Gastroesophageal sphincter (tissue), 4 donors: ENCODE results near the gene EME2. TPM values are rescaled to one million over a fixed set of nuclear protein-coding genes. Genes with fewer than 3 reads are reported as not detected.
"Not testable (repeated sequence)": the region's sequence is repeated elsewhere in the genome, so short reads cannot be mapped to it uniquely, and the experiment has no call there.

Source experiments
- ATAC-seq: fragments of 150-250 bp; one replicate; pipeline ENCODE4 v1.9.1; 2016; ENCODE audit warnings: mild to moderate bottlenecking, moderate library complexity
- H3K27ac ChIP-seq, 4 donors: fragments of 200-600 bp; sonication (generic) in 3 of 4; 1 replicate in 3 of 4; 2 replicates in 1 of 4; pipeline ENCODE4 v1.5.1; 2016 to 2019
- H3K27me3 ChIP-seq: fragments of 200-600 bp; sonication (generic); one replicate; pipeline ENCODE4 v1.5.1; 2019
- H3K36me3 ChIP-seq, 2 donors: fragments of 200-600 bp; sonication (generic); one replicate each; pipeline ENCODE4 v1.5.1; 2019; ENCODE audit warnings: control low read depth in 1 of 2
- H3K4me1 ChIP-seq, 3 donors: fragments of 200-600 bp; sonication (generic); 1 replicate in 2 of 3; 2 replicates in 1 of 3; pipeline ENCODE4 v1.5.1; 2016 to 2019; ENCODE audit warnings: control low read depth in 2 of 3
- H3K4me3 ChIP-seq, 2 donors: fragments of 200-600 bp; sonication (generic); one replicate each; pipeline ENCODE4 v1.5.1; 2019; ENCODE audit warnings: mild to moderate bottlenecking in 1 of 2, moderate library complexity in 1 of 2
- H3K9me3 ChIP-seq, 3 donors: fragments of 200-600 bp; sonication (generic); one replicate each; pipeline ENCODE4 v1.5.1; 2017 to 2019; ENCODE audit warnings: control low read depth in 2 of 3
- EP300 ChIP-seq: sonication (generic); formaldehyde crosslinking; IDR thresholded peaks from one replicate; pipeline ENCODE4 v1.6.1; 2017; ENCODE audit warnings: antibody characterized with exemption, mild to moderate bottlenecking
- POLR2A ChIP-seq, 2 donors: fragments of 450-650 bp; IDR thresholded peaks; one replicate each; pipeline ENCODE4 v1.6.1; 2017; ENCODE audit warnings: antibody characterized with exemption in 2 of 2, mild to moderate bottlenecking in 2 of 2, moderate library complexity in 1 of 2
- POLR2AphosphoS5 ChIP-seq: sonication (generic); formaldehyde crosslinking; IDR thresholded peaks from one replicate; pipeline ENCODE4 v1.6.1; 2017; ENCODE audit warnings: antibody characterized with exemption
- WGBS, 2 donors: methylation state at CpG; one replicate each; pipeline ENCODE4 v1.1.5; 2018; ENCODE audit warnings: low coverage in 1 of 2; 5-methylcytosine and 5-hydroxymethylcytosine counted together
- total RNA-seq, 4 donors: library from RNA; depleted of rRNA; stranded (reverse); fragments of >200 nt; gene quantifications; one replicate each; pipeline ENCODE4 v1.1.0, GENCODE V29; 2016
- TF ChIP-seq, protein P1 (sequence below), 4 experiments: fragments of 200-600 bp in 2 of 4; fragments of 450-650 bp in 2 of 4; sonication (generic) in 1 of 4; IDR thresholded peaks; one replicate each; pipeline ENCODE4 v1.5.1; 2017 to 2019; ENCODE audit warnings: antibody characterized with exemption in 4 of 4, mild to moderate bottlenecking in 2 of 4, moderate library complexity in 2 of 4

Gene EME2
- total RNA-seq, 4 donors from 2014 or later = 4.6 to 20.4 (median 7.7) TPM

DNA sequence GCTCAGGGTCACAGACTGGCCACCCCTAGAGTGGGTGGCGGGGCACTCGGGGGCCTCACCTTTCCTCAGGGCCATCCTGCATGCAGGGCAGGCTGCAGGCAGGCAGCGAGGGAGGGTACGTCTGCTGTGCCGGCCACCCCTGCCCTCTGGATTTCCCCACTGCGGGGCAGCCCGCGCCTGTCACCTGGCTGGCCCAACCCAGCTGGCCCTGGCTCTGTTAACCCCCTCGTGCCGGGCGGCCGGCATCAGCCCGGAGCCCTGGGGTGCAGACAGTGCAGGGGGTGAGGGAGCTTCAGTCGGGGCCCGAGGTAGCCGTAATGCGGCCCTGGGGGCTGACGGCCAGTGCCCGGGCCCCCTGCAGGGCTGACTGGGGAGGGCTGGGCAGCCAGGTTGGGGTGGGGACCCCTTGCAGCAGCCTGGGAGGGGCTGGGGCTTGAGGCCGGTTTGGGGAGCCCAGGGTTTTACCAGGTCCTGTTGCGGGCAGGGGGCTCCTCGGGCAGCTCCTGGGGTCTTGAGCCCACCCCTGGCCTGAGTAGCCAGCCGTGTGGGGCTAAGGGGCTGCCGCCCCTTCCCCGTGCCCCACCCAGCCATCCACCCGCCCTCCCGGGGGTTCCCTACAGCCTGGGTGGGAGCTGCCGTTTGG lies 21.1 kb downstream of the EME2 start, which contains the start of gene IGFALS:
Gene IGFALS (minus strand): TSS at position 128 of the 643 bp plus-strand sequence. CDS start 53 bp downstream, at position 75.
- WGBS, 2 donors = no CpG with 5 or more reads among the region's 28 CpGs
- no peak for ATAC-seq
- Histone ChIP-seq H3K9me3 (peaks cover 0 to 6% (median 0%) of the 10 kb centered on the region in 3 donors), H3K4me1 (no peaks in the 10 kb centered on the region), H3K4me3 (no peak within 1 kb of the TSS), H3K36me3 (peaks cover 0 to 40% of the 10 kb centered on the region in 2 donors), H3K27me3 (no peaks in the 10 kb centered on the region), H3K27ac (no peak within 1 kb of the TSS)
- TF ChIP-seq POLR2A (IDR thresholded peaks at IDR 0.05) = no peak
- no peak for TF ChIP-seq POLR2AphosphoS5
- TF ChIP-seq, protein P1, sequence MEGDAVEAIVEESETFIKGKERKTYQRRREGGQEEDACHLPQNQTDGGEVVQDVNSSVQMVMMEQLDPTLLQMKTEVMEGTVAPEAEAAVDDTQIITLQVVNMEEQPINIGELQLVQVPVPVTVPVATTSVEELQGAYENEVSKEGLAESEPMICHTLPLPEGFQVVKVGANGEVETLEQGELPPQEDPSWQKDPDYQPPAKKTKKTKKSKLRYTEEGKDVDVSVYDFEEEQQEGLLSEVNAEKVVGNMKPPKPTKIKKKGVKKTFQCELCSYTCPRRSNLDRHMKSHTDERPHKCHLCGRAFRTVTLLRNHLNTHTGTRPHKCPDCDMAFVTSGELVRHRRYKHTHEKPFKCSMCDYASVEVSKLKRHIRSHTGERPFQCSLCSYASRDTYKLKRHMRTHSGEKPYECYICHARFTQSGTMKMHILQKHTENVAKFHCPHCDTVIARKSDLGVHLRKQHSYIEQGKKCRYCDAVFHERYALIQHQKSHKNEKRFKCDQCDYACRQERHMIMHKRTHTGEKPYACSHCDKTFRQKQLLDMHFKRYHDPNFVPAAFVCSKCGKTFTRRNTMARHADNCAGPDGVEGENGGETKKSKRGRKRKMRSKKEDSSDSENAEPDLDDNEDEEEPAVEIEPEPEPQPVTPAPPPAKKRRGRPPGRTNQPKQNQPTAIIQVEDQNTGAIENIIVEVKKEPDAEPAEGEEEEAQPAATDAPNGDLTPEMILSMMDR (IDR thresholded peaks at IDR 0.05) = no peak

DNA sequence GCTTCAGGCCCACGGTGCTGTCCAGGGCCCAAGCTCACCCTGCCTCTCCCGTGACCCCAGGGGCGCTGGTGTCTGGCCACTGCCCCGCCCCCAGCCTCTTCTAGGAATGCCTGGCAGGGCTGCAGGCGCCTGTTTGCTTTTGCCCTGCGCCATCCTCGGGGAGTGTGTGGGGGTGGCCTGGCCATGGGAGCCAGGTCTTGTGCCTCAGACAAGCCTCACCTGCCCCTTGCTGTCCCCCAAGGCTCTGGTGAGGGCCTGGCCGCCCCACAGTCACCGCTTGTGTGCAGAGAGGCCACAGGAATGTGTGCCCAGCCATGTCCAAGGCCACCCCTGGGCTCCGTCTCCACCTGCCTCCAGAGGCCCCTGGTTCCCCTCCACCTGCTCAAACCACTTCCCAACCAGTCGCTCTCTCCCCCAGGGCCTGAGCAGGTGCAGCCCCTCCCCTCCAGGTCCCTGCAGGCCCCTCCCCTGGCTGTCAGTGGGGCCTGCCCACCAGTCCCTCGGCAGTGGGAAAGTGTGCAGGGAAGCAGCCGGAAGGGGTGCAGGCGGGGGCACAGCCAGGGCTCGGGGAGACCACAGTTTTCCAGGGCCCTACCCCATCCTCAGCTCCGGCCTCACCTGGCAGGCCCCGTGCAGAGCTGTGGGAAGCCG lies 21.7 kb downstream of the EME2 start:
- no peaks in the 10 kb centered on the region for H3K4me1 ChIP-seq
- H3K27ac ChIP-seq = no peak overlapping the region
- TF ChIP-seq EP300 (no peak), POLR2AphosphoS5 (no peak), POLR2A (IDR thresholded peaks at IDR 0.05) (no peak)
- TF ChIP-seq, protein P1 (IDR thresholded peaks at IDR 0.05) = no peak
- no peak overlapping the region for H3K4me3 ChIP-seq
- 20 to 73% methylated on average over 1 to 3 of the region's 18 CpGs for WGBS, 2 donors
- peaks cover 0 to 33% of the 10 kb centered on the region in 2 donors for H3K36me3 ChIP-seq
- ATAC-seq = no peak
- no peaks in the 10 kb centered on the region for H3K27me3 ChIP-seq
- H3K9me3 ChIP-seq = peaks cover 0 to 6% (median 0%) of the 10 kb centered on the region in 3 donors

DNA sequence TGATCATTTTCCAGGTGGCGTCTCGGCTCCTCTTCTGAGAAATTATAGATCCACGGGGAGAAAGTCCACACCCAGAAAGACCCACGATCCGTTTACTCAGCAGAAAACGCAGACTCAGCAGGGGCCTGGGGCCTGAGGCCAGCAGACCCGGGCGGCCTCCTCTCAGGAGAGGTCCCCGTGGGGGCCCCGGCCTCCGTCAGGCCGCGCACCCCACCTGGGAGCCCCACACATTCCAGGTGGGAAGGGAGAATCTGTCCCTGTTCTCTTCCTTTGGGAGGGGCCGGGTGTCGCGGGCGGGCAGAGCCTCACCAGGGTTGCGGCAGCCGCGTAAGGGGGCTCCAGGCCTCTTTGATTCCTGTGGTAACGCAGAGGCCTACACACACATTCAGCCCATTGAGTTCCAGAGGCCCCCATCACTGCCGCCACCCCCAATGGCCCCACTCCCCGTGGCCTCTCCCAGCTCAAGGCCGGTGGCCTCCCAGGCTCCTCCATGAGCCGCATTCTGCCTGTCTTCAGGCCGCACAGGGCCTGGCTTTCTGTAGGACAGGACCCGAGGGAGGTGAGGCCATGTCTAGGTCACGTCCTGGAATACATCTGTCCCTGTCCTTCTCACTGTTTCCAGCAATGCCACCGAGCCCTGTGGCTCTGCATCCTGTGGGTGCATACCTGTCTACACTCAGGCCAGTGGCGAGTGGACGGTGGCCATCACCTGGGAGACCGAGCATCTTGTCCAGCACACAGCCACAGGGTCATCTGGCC lies 22.5 kb downstream of the EME2 start:
- 86 to 87% methylated on average over 8 to 12 of the region's 32 CpGs for WGBS, 2 donors
- H3K36me3 ChIP-seq = peaks cover 0 to 26% of the 10 kb centered on the region in 2 donors

DNA sequence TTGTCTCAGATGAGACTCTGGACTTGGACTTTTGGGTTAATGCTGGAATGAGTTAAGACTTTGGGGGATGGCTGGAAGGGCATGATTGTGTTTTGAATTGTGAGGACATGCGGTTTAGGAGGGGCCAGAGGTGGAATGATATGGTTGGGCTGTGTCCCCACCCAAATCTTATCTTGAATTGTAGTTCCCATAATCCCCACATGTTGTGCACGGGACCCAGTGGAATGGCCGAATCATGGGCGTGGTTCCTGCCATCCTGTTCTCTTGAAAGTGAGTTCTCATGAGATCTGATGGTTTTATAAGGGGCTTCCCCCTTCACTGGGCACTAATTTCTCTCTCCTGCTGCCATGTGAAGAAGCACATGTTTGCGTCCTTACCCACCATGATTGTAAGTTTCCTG lies 26.7 kb downstream of the EME2 start:
- H3K27me3 ChIP-seq, H3K36me3 ChIP-seq, H3K4me1 ChIP-seq, ATAC-seq, H3K9me3 ChIP-seq, H3K27ac ChIP-seq, H3K4me3 ChIP-seq: not testable (repeated sequence)
- 94 to 100% methylated on average over 1 to 3 of the region's 5 CpGs for WGBS, 2 donors

More for the DNA sequence above, 22.5 kb downstream of the EME2 start:
- ATAC-seq = no peak
- no peaks in the 10 kb centered on the region for H3K4me1 ChIP-seq
- H3K4me3 ChIP-seq = no peak overlapping the region
- no peaks in the 10 kb centered on the region for H3K27me3 ChIP-seq
- no peak for TF ChIP-seq EP300
- no peak for TF ChIP-seq POLR2A (IDR thresholded peaks at IDR 0.05)
- TF ChIP-seq, protein P1 (IDR thresholded peaks at IDR 0.05) = no peak
- TF ChIP-seq POLR2AphosphoS5 = no peak
- H3K9me3 ChIP-seq = peaks cover 0 to 6% (median 0%) of the 10 kb centered on the region in 3 donors
- no peak overlapping the region for H3K27ac ChIP-seq

DNA sequence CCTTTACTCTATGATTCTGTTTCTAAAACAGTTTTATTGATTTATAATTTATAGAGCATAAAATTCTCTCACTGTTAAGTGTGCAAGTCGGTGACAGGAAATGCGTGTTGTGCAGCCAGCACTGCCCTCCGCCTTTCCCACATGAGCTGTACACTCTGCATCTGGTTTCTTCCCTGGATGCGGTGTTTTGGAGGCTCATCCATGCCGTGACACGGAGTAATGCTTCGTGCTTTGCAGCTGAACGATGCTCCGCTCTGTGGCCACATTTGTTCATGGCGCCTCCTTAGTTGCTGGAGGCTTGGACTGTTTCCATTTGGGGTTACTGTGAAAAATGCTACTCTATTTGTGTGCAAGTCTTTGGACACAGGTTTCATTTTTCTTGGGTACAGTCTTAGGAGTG lies 28.1 kb downstream of the EME2 start:
- no peak overlapping the region for H3K4me3 ChIP-seq
- H3K27ac ChIP-seq = no peak overlapping the region
- peaks cover 0 to 12% of the 10 kb centered on the region in 2 donors for H3K36me3 ChIP-seq
- no peaks in the 10 kb centered on the region for H3K4me1 ChIP-seq
- 53 to 74% methylated on average over 10 of the region's 10 CpGs for WGBS, 2 donors
- peaks cover 0 to 6% (median 0%) of the 10 kb centered on the region in 3 donors for H3K9me3 ChIP-seq
- no peaks in the 10 kb centered on the region for H3K27me3 ChIP-seq
- TF ChIP-seq POLR2AphosphoS5 (no peak), EP300 (no peak), POLR2A (IDR thresholded peaks at IDR 0.05) (no peak)
- TF ChIP-seq, protein P1 (IDR thresholded peaks at IDR 0.05) = no peak
- no peak for ATAC-seq
